Natural killer cell (primary cell): ENCODE data around the gene ARL5B. TPM values are rescaled to one million over a fixed set of nuclear protein-coding genes. Genes with fewer than 3 reads are reported as not detected.

ENCODE experiments used
- ATAC-seq, 3 donors: fragments of 150-1000 bp in 2 of 3; fragments of 200-7000 bp in 1 of 3; cut with Tn5 transposase; 1 replicate in 1 of 3; 2 replicates in 2 of 3; pipeline ENCODE4 v1.10.0; 2021; ENCODE audit warnings: mild to moderate bottlenecking in 2 of 3, moderate library complexity in 2 of 3
- DNase-seq, 2 donors: peaks; one replicate each; pipeline versions ENCODE4 v3.0.0 to v3.0.0-alpha.2; 2013 to 2021; ENCODE audit warnings: mixed read lengths in 1 of 2
- H3K27ac ChIP-seq: one replicate; pipeline ENCODE4 v1.5.1; 2013; ENCODE audit warnings: mild to moderate bottlenecking, low read length
- H3K27me3 ChIP-seq: one replicate; pipeline ENCODE4 v1.6.1; 2013; ENCODE audit warnings: low read length; ENCODE audit not compliant: control insufficient read depth, insufficient read depth
- H3K36me3 ChIP-seq: one replicate; pipeline ENCODE4 v1.6.1; 2013; ENCODE audit warnings: low read length; ENCODE audit not compliant: control insufficient read depth, insufficient read depth
- H3K4me1 ChIP-seq: one replicate; pipeline ENCODE4 v1.6.1; 2013; ENCODE audit warnings: low read length; ENCODE audit not compliant: control insufficient read depth, insufficient read depth
- H3K4me3 ChIP-seq: one replicate; pipeline ENCODE4 v1.5.1; 2013; ENCODE audit warnings: low read length
- H3K9me3 ChIP-seq: one replicate; pipeline ENCODE4 v1.6.1; 2013; ENCODE audit warnings: low read length; ENCODE audit not compliant: control insufficient read depth, insufficient read depth
- H3K27ac Mint-ChIP-seq, 2 donors: one replicate each; pipeline ENCODE4 v1.8.0; 2022; ENCODE audit warnings: mild to moderate bottlenecking in 2 of 2, mixed read lengths in 2 of 2, moderate library complexity in 1 of 2
- H3K27me3 Mint-ChIP-seq, 2 donors: one replicate each; pipeline ENCODE4 v1.8.0; 2022; ENCODE audit warnings: low read depth in 2 of 2, mixed read lengths in 2 of 2
- H3K36me3 Mint-ChIP-seq: one replicate; pipeline ENCODE4 v1.8.0; 2022; ENCODE audit warnings: mixed read lengths
- H3K4me1 Mint-ChIP-seq, 2 donors: one replicate each; pipeline ENCODE4 v1.8.0; 2022; ENCODE audit warnings: mixed read lengths in 2 of 2
- H3K4me3 Mint-ChIP-seq: one replicate; pipeline ENCODE4 v1.8.0; 2022; ENCODE audit warnings: mild to moderate bottlenecking, moderate library complexity, mixed read lengths
- H3K9me3 Mint-ChIP-seq, 2 donors: one replicate each; pipeline ENCODE4 v1.8.0; 2022; ENCODE audit warnings: mixed read lengths in 2 of 2
- WGBS: methylation state at CpG from one replicate; pipeline ENCODE4 v1.1.7; 2013; ENCODE audit warnings: missing lambda C conversion rate; ENCODE audit not compliant: insufficient coverage; 5-methylcytosine and 5-hydroxymethylcytosine counted together
- intact Hi-C: fragments of 100-400 bp; cut with micrococcal nuclease; formaldehyde crosslinking; loops from one replicate; pipeline ENCODE4 v1.14.2; 2022
- total RNA-seq, 4 donors: library from RNA; stranded (reverse); fragments of 120-200 nt in 1 of 4; gene quantifications; one replicate each; pipeline versions ENCODE4 v1.2.3 to v1.2.4, GENCODE V29; 2013 to 2022
- TF ChIP-seq, protein P1 (sequence below): fragments of 200-600 bp; IDR thresholded peaks from one replicate; pipeline ENCODE4 v1.8.0; 2022; ENCODE audit warnings: antibody characterized with exemption

The ARL5B gene
- total RNA-seq, 3 donors from 2014 or later (not counting 1 experiment from before 2014, with no cell fraction given): 19.1 to 25.9 (median 20.8) TPM

DNA sequence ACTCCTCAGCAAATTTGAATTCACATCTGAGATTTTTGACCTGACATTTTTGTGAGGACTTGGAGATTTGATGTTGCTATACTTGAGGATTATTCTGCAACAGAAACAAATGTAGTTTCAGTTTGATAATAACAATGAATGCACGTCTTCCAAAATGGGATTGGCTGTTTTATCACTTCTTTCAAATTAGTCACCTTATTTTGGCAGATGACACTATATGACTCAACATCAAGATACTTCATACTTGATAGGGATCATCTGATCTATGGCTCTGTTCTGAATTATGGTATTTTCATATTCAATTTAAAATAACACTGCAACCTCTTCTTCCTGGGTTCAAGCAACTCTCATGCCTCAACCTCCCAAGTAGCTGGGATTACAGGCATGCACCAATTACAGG lies 24.2 kb downstream of the ARL5B start:
- Mint-ChIP-seq H3K9me3 (no peaks in the 10 kb centered on the region), H3K4me3 (no peak overlapping the region), H3K36me3 (no peaks in the 10 kb centered on the region), H3K4me1 (peaks cover 9 to 14% of the 10 kb centered on the region in 2 donors), H3K27ac (peak overlapping the region in 1 of 2 donors; percentile 34), H3K27me3 (no peaks in the 10 kb centered on the region)
- Histone ChIP-seq H3K36me3 (no peaks in the 10 kb centered on the region), H3K4me3 (no peak overlapping the region), H3K27me3 (no peaks in the 10 kb centered on the region), H3K27ac (no peak overlapping the region), H3K9me3 (no peaks in the 10 kb centered on the region), H3K4me1 (no peaks in the 10 kb centered on the region)
- intact Hi-C loops: no loop called here
- WGBS: no CpG with 5 or more reads among the region's 1 CpG
- TF ChIP-seq, protein P1, sequence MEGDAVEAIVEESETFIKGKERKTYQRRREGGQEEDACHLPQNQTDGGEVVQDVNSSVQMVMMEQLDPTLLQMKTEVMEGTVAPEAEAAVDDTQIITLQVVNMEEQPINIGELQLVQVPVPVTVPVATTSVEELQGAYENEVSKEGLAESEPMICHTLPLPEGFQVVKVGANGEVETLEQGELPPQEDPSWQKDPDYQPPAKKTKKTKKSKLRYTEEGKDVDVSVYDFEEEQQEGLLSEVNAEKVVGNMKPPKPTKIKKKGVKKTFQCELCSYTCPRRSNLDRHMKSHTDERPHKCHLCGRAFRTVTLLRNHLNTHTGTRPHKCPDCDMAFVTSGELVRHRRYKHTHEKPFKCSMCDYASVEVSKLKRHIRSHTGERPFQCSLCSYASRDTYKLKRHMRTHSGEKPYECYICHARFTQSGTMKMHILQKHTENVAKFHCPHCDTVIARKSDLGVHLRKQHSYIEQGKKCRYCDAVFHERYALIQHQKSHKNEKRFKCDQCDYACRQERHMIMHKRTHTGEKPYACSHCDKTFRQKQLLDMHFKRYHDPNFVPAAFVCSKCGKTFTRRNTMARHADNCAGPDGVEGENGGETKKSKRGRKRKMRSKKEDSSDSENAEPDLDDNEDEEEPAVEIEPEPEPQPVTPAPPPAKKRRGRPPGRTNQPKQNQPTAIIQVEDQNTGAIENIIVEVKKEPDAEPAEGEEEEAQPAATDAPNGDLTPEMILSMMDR: no peak
- no peak for ATAC-seq
- DNase-seq: no peak

DNA sequence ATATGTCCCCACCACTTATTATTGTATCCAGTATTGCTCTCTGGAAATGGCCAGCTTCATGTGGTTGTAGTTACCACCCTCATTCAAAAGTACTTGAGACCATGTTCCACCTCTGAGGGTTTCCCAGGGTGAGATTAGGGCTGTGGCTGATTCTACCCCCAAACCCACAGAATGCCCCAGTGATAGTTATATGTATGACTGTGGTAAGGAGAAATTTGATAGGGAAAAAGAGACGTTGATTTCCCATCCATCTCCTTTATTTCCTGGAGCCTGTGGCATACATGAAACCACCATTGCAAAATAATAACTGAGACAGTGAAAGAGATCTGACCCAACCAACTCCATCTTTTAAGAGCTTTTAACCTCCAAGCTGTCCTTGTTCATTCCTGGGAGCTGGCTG lies 25.2 kb downstream of the ARL5B start:
- peaks cover 0 to 3% of the 10 kb centered on the region in 2 donors for H3K27me3 Mint-ChIP-seq
- Histone ChIP-seq H3K27me3 (no peaks in the 10 kb centered on the region), H3K36me3 (no peaks in the 10 kb centered on the region), H3K4me3 (no peak overlapping the region), H3K9me3 (no peaks in the 10 kb centered on the region), H3K27ac (no peak overlapping the region), H3K4me1 (no peaks in the 10 kb centered on the region)
- intact Hi-C loops: no loop called here
- WGBS: no CpG with 5 or more reads among the region's 1 CpG
- TF ChIP-seq, protein P1: no peak
- no peak overlapping the region for H3K27ac Mint-ChIP-seq
- no peak overlapping the region for H3K4me3 Mint-ChIP-seq
- H3K36me3 Mint-ChIP-seq: no peaks in the 10 kb centered on the region
- H3K9me3 Mint-ChIP-seq: no peaks in the 10 kb centered on the region
- DNase-seq (no peak), ATAC-seq (no peak)
- H3K4me1 Mint-ChIP-seq: peaks cover 9 to 14% of the 10 kb centered on the region in 2 donors

DNA sequence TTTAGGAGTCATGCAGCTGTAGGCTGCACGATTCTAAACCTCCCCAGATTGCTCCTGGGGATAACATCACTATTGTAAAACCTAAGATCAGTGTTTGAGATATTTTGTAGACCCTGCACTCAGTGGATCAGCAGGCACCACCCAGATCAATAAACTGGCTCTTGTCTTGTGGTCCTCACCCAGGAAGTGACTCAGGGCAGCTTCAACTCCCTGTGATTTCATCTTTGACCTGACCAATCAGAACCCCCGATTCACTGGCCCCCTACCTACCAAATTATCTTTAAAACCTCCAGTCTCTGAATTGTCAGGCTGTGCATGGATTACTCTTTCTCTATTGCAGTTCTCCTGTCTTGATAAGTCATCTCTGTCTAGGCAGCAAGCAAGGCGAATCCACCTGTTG lies 25.7 kb downstream of the ARL5B start:
- no peaks in the 10 kb centered on the region for H3K27me3 ChIP-seq
- DNase-seq: no peak
- no peak overlapping the region for H3K4me3 ChIP-seq
- H3K9me3 ChIP-seq: no peaks in the 10 kb centered on the region
- 72% methylated on average over 3 of the region's 3 CpGs for WGBS
- no peaks in the 10 kb centered on the region for H3K9me3 Mint-ChIP-seq
- H3K27ac ChIP-seq: no peak overlapping the region
- H3K27ac Mint-ChIP-seq: no peak overlapping the region
- intact Hi-C loops: no loop called here
- no peaks in the 10 kb centered on the region for H3K36me3 Mint-ChIP-seq
- peak in 1 of 3 donors; percentile 16 for ATAC-seq
- H3K36me3 ChIP-seq: no peaks in the 10 kb centered on the region
- peaks cover 9 to 14% of the 10 kb centered on the region in 2 donors for H3K4me1 Mint-ChIP-seq
- TF ChIP-seq, protein P1: no peak
- no peaks in the 10 kb centered on the region for H3K4me1 ChIP-seq
- H3K4me3 Mint-ChIP-seq: no peak overlapping the region
- peaks cover 0 to 3% of the 10 kb centered on the region in 2 donors for H3K27me3 Mint-ChIP-seq

DNA sequence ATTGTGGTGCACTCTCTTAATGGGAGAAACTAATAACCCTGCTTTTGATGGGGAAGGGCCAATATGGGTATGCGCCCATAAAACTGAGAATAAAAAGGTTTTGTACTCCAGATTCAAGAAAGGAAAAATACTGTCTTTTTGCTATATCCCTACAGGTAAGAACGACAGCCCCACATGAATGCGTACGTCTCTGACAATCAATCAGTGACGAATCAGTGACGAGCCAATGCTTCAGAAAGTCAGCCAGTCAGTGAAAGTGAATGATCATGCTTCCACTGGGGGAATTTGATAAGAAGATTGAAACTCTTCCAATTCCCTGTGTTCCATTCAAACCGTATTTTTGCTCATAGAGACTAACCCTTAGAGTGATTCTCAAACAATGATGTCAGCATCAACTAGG lies 26.3 kb downstream of the ARL5B start:
- H3K9me3 Mint-ChIP-seq: no peaks in the 10 kb centered on the region

More for the DNA sequence above, 26.3 kb downstream of the ARL5B start:
- peaks cover 9 to 14% of the 10 kb centered on the region in 2 donors for H3K4me1 Mint-ChIP-seq
- H3K27me3 Mint-ChIP-seq: peaks cover 0 to 3% of the 10 kb centered on the region in 2 donors
- TF ChIP-seq, protein P1: no peak
- H3K4me3 ChIP-seq: no peak overlapping the region
- DNase-seq: no peak
- H3K27me3 ChIP-seq: no peaks in the 10 kb centered on the region
- WGBS: 94% methylated on average over 7 of the region's 7 CpGs
- H3K36me3 ChIP-seq: no peaks in the 10 kb centered on the region
- H3K36me3 Mint-ChIP-seq: no peaks in the 10 kb centered on the region
- intact Hi-C loops: no loop called here
- H3K4me1 ChIP-seq: no peaks in the 10 kb centered on the region
- H3K27ac Mint-ChIP-seq: no peak overlapping the region
- no peak overlapping the region for H3K4me3 Mint-ChIP-seq
- no peaks in the 10 kb centered on the region for H3K9me3 ChIP-seq
- ATAC-seq: no peak
- no peak overlapping the region for H3K27ac ChIP-seq
